Activated effector memory CD4-positive, alpha-beta T cell treated with anti-CD3 and anti-CD28 coated beads, Interleukin-2, amount 50 U/mL, for 16 hours (primary cell): ENCODE data around the gene EDN2.

Experiments used
- DNase-seq: peaks from one replicate; pipeline ENCODE4 v3.0.0-alpha.2; 2020

EDN2 gene

DNA sequence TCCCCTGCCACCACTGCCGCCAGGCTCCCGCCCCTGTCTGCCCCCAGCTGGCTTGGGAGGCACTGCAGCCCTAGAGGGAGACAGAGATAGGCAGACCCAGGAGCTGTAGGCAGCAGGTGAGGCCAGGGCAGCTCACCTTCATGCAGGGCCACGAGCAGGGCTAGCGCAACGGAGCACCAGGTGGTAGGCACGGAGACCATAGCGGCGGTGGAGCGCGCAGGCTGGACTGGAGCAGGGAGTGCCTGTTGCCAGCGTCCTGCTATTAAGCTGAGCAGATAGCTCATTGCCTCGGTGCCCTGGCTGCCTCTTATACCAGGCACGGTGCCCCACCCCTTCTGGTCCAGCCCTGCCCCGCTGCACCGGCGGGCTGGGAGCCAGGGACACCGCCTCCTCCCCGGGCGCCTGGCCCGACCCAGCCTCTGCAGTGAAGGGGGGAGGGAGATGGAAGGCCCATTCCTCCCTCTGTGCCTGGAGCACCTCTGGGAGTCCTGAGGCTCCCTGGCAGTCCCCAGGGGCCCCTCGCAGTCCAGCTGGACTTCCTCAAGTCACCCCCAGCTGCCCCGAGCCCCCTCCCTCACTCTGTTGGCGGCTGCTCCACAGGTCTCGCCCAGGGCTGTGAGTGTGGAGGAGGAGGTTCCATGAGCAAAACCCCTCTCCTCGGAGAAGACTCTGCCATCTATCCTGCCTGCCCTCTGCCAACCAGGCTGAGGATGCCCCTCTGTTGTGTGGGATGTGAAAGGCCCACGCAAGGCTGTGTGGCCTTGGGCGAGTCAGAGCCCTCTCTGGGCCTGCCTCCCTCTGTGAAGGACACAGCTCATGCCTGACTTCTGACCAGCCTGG lies at the start of gene EDN2:
Gene EDN2 (minus strand): TSS at position 282 of the 840 bp plus-strand sequence. CDS start 82 bp downstream, at position 200.
- no peak for DNase-seq

DNA sequence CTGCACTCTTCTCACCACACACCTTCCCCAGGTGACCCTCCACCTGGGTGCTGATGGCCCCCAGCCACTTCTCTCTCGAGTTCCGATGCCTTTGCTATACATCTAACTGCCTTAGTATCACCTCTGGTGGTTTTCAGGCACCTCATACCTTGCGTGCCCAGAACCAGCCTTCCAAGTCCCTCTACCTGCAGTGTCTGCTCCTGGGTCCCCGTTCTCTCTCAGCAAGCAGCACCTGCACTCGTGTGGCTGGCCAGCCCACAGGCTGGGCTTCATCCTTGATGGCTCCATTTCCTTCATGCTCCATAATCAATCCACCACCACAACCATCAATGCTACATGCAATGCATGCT lies 49.2 kb upstream of the EDN2 start:
- peak; percentile 49 for DNase-seq

DNA sequence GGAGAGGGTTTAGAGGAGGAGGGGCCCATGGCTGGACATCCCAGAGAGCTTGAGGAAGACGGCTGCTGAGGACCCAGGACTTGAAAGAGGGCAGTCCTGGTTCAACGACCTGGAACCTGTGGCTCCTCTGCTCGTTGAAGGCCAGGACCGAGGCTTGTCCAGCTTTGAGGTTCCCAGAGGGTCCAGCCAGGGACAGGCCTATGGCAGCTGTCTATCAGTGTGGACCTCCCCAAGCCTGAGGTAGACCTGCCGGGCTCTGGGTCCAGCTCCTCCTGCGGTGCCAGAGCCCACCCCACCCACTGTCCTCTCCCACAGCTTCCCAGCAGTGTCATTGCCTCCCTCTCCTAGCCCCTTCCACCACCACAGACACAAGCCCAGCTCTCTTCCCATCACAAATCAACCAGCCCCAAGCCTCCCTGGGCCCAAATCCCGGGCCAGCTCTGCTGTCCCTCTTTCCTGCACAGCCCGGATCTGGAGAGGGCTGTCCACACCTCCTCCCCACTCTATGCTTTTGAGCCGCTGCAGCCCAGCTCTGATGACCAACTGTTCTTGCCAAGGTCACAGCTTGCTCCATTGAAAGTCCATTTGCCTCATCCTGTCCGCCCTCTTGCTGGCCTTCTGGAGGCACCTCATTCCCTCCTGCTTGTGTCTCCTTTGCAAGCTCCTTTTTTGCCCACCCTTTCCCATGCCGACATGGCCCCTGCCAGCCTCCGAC lies 48.7 kb upstream of the EDN2 start:
- peak; percentile 39 for DNase-seq

DNA sequence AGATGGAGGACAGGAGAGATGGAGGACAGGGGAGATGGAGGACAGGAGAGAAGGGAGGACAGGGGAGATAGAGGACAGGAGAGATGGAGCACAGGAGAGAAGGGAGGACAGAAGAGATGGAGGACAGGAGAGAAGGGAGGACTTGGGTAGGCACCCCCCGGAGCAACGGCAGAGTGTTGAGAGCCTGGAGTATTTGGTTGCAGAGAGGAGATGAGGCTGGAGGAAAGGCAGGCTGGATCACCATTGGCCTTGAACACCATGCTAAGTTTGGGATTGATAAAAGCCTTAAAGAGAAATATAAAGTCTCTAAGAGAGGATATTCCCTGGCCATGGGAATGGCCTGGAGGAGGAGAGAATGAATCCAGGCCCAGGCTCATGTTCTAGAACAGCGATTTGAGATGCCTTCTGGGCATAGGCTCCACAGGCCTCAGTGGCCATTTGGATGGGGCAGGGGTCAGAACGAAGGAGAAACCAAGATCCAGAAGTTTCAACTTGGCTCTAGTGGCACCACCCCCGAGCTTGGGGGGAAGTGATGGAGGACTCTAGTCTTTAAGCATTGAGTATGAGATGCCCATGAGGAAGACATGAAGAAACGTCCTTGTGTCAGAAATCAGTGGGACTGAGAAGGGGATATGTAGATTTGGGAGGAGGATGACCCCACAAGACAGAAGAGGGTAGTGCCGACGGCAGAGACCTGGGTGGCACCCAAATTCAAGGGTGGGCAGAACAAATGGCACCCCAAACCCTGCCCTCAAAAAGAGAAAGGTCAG lies 47.9 kb upstream of the EDN2 start:
- DNase-seq, result peak; percentile 36

DNA sequence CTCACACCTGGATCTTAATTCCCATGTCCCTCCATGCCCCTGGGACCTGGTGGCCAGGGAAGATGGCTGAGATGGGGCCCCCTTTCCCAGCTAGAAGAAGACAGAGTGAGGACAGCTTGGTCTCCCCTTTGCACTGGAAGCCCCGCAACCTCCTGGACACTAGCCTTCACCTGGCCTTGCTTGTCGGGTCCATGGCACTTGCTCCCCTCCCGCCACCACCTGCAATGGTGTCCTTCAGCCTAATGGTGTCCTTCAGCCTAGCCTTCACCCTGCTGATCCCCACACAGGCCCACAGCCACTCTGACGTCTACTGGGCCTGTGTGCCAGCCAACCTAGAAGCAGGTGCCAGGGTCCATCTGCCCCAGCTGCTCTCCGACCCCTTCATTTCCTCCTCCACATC lies 45.9 kb upstream of the EDN2 start:
- DNase-seq, result peak; percentile 51

DNA sequence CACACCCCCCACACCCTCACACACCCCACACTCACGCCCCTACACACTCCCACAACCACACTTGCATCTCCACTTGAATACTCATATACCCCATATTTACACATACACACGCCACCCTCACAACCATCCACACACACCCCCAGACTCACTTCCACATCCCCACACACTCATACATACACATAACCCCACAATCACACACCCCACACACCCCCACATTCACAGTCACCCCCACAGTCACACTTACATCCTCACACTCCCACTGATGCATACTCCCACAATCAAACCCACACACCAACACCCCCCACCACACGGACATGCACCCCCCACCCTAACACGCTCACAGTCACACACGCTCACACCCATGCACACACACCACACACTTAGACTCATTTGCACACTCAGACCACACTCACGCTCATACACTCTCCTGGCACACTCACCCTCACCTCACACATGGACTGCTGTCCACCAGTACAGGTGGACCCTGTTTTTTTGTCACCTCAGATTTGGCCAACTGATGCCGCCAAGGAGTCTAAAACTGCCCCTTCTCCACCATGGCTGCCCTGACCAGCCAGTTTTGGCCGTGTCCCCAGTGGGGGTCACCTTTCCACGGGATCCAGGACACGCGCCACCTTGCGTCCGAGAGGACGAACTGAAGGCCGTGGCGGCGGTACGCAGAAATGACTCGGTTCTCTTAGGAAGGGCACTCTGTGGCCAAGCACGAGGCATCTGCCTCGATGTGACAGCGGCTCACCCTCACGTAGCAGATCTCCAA lies 45.3 kb upstream of the EDN2 start:
- peak; percentile 56 for DNase-seq

DNA sequence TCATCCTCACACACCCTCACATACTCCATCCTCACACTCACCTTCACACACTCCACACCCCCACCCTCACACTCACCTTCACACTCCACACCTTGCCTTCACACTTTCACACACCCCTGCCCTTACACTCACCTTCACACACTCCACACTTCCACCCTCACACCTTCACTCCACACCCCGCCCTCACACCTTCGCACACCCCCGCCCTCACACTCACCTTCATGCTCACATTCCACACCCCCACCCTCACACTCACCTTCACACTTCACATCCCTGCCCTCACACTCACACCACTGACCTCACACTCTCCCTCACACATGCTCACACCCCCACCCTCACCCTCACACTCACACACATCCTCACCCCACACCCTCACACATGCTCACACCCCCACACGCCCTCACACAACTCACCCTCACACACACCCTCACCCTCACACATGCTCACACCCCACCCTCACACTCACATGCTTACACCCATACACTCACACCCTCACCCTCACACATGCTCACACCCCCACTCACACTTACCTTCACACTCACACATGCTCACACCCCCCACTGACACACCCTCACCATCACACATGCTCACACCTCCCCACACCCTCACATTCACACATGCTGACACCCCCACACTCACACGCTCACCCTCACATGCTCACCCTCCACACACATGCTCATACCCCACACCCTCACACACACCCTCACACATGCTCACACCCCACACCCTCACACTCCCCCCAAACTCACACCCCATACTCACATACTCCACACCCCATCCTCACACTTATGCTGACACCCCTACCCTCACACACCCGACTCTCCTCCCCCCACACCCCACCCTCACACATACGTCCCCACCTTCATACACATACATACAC lies 44.5 kb upstream of the EDN2 start:
- DNase-seq, result peak; percentile 34

DNA sequence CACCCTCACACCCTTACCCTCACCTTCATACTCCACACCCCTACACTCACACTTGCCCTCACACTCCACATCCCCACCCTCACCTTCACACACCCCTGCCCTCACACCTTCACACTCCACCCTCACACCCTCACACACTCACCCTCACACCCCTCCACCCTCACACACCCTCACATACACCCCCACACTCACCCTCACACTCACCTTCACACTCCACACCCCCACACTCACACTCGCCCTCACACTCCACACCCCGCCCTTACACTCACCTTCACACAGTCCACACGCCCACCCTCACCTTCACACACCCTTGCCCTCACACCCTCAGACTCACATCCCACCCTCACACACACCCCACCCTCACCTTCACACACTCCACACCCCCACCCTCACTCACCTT lies 43.6 kb upstream of the EDN2 start:
- no peak for DNase-seq

DNA sequence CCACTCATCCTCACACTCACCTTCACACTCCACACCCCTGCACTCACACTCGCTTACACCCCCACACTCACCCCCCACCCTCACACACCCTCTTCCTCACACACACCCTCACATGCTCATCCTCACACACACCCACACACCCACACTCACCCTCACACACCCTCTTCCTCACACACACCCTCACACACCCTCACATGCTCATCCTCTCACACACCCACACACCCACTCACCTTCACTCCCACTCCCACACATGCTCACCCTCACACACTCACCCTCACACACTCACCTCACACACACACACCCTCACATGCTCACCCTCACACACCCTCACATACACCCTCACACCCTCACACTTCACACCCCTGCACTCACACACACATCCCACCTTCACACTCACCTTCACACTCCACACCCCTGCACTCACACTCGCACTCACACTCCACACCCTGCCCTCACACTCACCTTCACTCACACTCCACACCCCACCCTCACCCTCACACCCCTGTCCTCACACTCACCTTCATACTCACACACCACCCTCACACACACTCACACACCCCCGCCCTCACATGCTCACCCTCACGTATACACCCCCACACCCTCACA lies 42.6 kb upstream of the EDN2 start:
- no peak for DNase-seq

DNA sequence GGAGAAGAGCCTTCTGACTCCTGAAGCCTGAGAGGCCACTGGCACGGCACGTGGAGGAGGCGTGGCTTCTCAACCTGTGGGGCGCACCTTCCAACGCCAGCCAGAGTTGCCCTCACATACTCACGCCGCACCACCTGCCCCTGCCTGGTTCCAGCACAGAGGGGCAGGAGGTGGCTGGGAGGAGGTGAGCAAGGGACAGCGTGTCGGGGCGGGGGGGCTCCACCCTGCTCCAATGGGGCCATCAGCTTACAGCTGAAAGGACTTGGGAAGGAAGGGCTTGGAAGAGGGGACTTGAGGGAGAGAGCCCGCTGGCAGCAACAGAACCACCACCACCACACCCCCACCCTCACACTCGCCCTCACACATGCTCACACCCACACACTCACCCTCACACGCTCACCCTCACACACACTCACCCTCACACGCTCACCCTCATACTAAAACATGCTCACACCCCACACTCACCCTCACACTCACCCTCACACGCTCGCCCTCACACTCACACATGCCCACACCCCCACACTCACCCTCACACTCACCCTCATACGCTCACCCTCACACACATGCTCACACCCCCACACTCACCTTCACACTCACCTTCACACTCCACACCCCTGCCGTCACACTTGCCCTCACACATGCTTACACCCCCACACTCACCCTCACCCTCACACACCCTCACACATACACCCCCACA lies 41.6 kb upstream of the EDN2 start:
- DNase-seq, result no peak

DNA sequence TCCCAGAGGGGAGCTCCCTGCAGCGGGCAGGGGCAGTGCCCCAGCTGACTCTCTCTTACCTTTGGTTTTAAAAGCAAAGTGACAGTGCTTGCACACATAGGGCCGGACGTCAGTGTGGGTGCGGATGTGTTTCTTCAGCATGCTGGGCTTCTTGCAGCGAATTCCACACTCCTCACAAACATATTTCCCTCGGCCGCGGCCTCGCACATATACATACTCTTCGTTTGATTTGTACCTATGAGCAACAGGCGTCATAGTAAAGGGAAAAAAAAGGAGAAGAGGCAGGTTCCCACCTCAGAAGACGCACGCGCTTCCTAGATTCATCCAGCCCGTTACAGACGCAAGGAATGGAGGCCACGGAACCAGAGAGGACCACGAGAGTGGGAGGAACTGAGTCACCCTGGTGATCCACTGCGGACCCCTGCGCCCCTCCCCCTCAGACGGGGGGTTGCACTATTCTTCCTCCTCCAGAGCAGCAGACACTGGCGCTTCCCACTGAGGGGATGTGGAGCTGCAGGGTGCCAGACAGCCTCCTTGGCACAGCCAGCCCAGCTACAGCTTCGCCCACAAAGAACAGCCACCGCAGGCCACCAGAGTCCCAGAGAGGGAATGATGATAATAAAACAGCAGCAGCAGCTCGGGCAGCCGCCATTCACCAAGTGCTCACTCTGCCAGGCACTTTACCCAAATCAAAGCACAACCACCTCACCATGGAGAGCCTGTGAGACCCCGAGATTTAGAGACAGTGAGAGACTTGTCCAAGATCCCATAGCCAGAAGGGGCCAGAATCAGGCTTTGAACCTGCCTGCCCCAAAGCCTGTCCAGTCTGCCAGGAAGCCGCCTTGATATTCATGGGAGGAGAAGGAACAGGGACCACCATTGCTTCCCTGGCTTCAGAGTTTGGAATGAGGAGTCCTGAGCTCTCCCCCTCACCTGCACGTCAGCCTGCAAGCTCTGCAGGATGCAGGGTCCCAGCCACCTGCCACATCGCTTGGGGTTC lies 40.5 kb upstream of the EDN2 start:
- DNase-seq, result no peak

DNA sequence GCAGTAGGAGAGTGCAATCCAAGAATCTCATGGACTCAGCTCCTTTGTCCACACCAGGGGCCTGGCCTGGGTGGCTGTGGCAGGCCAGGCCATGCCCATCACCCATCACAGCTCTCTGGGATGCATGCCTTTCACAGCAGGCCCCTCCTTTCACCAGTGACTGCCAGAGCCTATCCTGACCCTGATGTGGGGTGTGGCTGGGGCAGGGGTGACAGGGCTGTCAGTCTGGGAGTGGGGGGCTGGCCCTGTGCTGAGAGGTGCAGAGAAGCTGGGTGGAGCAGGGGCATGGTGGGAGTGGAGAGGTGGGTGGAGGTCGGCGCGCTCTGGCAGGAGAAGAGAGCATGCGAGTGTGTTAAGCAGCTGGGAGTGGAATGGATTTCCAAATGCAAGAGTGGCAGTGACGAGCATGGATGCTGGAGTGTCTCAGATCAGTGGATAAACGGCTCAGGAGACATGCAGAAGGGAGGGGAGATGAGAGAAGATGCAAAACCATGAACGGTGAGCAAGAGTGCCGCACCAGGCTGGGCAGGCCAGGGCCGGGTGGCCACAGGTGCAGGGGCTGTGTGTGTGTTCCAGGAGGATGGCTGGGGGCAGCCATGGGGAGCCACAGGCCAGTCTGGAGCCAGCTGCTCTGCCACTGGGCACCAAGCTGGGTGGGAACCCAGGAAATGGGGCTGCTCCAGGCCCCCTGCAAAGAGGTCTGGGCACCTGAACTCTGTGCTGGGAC lies 39.6 kb upstream of the EDN2 start:
- DNase-seq, result no peak

DNA sequence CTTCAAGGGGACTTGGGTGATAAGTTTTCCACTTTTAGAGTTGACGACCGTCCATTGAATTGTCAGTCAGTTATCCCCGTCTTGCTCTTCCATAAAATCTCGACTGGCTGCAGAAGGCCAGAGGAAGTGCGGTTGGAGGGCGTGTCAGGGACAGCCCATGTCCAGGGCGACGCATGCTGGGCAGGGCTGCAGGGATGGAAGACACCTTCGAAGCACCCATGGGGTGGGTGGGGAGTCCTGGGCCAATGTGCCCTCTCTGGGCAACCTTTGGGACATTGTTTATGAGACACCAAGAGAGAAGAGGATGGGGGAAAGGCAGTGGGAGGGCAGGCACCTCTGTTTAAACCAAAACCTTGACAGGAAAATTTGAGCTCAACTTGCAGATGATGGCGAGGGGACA lies 38.6 kb upstream of the EDN2 start:
- DNase-seq, result no peak

DNA sequence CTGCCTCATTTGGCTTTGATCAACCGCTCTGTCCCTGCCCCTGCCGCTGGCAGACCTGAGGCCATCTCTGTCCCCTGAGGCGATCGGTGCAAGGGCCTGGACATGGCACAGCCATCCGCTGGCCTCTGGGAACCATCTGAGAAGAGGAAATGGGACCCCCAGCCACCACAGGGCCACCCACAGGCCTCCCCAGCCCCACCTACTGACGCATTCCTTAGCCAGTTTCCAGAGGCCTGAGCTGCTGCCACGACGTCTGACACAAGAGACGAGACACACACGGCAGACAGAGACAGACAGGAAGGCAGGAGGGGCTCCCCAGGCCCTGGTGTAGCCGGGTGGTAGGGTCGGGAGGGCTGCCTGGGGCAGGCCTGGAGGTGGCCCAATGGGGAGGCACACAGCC lies 37.3 kb upstream of the EDN2 start:
- DNase-seq, result no peak

DNA sequence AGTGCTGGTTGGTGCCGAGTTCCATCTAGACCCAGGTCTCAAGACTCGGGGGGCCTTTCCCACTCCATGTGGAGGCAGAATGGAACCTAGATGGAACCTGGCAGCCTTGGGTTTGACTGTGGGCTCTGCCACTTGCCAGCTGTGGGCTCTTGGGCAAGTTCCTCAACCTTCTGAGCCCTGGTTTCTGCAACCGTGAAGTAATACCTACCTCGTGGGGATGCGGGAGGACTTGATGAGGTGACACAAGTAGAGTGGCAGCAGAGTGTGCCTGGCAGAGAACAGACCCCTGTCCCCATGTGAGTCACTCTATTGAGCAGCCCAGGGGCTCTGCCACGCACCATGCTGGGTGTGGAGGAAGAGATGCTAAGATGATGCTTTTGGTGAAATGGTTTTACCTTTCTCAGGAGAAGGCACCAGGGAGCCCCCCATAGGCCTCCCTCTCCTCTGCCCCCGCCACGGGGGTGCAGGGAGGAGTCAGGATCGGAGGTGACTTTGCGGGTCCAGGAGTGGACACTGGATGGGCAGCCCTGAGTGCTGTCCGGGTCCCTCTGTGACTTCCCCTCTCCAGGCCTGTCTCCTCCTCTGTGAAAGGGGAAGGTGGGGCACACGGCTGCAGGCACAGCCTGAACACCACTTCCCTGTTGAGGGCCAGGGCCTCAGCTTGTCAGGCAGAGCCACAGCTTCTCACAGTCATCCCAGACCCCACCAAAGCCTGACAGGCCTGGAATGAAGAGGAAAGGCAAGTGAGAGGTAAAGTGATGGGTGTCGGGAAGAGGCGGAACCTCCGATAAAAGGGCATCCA lies 36.7 kb upstream of the EDN2 start:
- no peak for DNase-seq

DNA sequence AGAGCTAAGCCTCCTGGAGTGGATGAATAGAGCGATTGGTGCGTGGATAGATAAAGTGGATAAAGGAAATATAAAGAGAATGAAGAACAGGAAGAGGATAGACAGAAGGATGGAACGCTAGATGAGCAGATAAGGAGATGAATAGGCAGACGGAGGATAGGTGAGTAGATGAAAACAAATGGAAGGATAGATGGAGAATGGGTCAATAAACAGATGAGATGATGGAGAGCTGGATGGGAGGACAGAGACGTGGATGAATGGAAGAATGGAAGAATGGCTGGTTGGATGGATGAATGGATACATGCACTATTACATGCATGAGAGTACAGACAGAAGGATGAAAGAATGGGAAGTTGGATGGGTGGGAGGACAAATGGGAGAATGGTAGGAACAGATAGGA lies 35.2 kb upstream of the EDN2 start:
- DNase-seq, result no peak

DNA sequence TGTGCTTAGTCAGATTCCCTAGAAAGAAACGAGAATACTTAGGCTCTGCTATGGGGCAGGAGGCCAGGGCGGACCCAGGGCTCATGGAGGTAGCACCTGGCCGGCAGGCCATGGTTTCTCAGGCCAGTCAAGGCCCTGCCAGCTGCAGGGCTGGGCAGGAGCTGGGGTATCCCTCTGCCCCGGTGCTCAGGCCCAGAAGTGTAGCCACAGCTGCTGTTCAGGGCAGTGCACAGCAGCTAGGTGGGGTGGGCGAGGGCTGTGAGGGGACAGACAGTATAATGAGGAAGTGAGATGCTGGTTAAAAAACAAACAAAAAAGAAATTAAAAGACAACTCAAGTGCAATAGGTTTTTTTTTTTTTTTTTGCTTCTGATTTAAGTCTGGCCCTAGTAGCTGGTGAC lies 34.0 kb upstream of the EDN2 start:
- DNase-seq, result no peak

DNA sequence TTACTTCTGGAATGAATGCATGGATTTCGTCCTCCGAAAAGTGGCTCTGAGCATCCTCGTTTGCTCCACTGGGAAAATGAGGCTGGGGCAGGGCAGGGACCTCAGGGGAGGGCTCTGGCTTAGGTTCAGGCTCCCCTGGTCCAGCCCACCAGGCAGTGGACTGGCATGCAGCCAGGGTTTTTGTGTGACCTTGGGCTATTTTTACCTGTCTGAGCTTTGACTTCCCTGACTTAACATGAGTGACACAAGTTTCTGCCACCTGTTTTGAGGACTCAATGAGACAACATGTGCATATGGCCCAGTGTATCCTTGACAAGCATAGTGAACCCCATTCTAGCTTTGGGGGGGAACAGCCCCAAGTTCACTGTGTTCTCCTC lies 32.6 kb upstream of the EDN2 start:
- no peak for DNase-seq
